ENCODE data around the gene ZNF609. TPM values are rescaled to one million over a fixed set of nuclear protein-coding genes. Genes with fewer than 3 reads are reported as not detected.

Gene ZNF609
- polyA plus RNA-seq, 1 donor from 2014 or later, result 11.8 TPM

DNA sequence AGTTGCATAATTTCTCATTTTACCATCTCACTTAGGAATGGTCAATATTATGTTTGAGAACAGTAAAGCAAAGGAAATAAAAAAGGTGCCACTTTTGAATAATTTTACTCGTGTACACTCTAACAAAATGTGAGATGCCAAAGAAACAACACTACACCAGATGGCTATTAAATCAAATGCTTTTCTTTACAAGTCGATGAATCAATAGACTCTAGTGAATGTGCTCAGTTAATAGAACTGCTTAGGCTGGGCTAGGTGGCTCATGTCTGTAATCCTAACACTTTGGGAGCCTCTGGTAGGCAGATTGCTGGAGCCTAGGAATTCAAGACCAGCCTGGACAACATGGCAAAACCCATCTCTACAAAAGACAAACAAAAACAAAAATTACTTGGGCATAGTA lies 87.9 kb downstream of the ZNF609 start:
- H3K27me3 ChIP-seq (ENCODE audit: insufficient read depth, low read depth, low read length), result no peaks in the 10 kb centered on the region
- no peaks in the 10 kb centered on the region for H3F3A ChIP-seq (ENCODE audit: insufficient read depth, low read length, poor library complexity, severe bottlenecking)
- no peaks in the 10 kb centered on the region for H3K9me3 ChIP-seq (ENCODE audit: low read length)
- H3K27ac ChIP-seq (ENCODE audit: low read length), result no peak overlapping the region
- peaks cover 87% of the 10 kb centered on the region for H3K79me2 ChIP-seq (replicated peaks; ENCODE audit: insufficient read depth, low read length)
- no peaks in the 10 kb centered on the region for H3K9me2 ChIP-seq (ENCODE audit: insufficient read depth, low read length)
- H3K4me2 ChIP-seq (ENCODE audit: low read length), result no peak overlapping the region
- TF ChIP-seq TAF1 (IDR thresholded peaks at IDR 0.05; ENCODE audit: low read depth) (no peak), REST (IDR thresholded peaks at IDR 0.05; ENCODE audit: borderline replicate concordance) (no peak), MXI1 (conservative IDR thresholded peaks at IDR 0.05; ENCODE audit: poor library complexity, severe bottlenecking) (no peak), SMC3 (conservative IDR thresholded peaks at IDR 0.05; ENCODE audit: poor library complexity) (no peak), EP300 (conservative IDR thresholded peaks at IDR 0.05; ENCODE audit: poor library complexity, severe bottlenecking) (no peak), EZH2 (IDR thresholded peaks at IDR 0.05; ENCODE audit: borderline replicate concordance, insufficient read depth, low read length, poor library complexity, severe bottlenecking) (no peak), POLR2AphosphoS5 (IDR thresholded peaks at IDR 0.05) (no peak), RAD21 (conservative IDR thresholded peaks at IDR 0.05) (no peak), CTCF (IDR thresholded peaks at IDR 0.05; ENCODE audit: poor library complexity, severe bottlenecking) (no peak)
- H4K20me1 ChIP-seq (ENCODE audit: insufficient read depth), result peaks cover 8% of the 10 kb centered on the region
- no peak overlapping the region for H3K9ac ChIP-seq (ENCODE audit: low read length)
- no peak overlapping the region for H2AFZ ChIP-seq (ENCODE audit: low read depth, low read length)
- H3K4me3 ChIP-seq (ENCODE audit: low read length), result no peak overlapping the region
- H3K36me3 ChIP-seq (ENCODE audit: insufficient read depth, low read length), result no peaks in the 10 kb centered on the region

- H3K79me2 ChIP-seq (replicated peaks; ENCODE audit: insufficient read depth, low read length), result peaks cover 80% of the 10 kb centered on the region
- H3K36me3 ChIP-seq (ENCODE audit: insufficient read depth, low read length), result no peaks in the 10 kb centered on the region
- no peak overlapping the region for H3K9ac ChIP-seq (ENCODE audit: low read length)
- no peak for TF ChIP-seq MXI1 (conservative IDR thresholded peaks at IDR 0.05; ENCODE audit: poor library complexity, severe bottlenecking)
- no peak for TF ChIP-seq EZH2 (IDR thresholded peaks at IDR 0.05; ENCODE audit: borderline replicate concordance, insufficient read depth, low read length, poor library complexity, severe bottlenecking)
- no peak for TF ChIP-seq REST (IDR thresholded peaks at IDR 0.05; ENCODE audit: borderline replicate concordance)
- TF ChIP-seq CTCF (IDR thresholded peaks at IDR 0.05; ENCODE audit: poor library complexity, severe bottlenecking), result no peak
- TF ChIP-seq TAF1 (IDR thresholded peaks at IDR 0.05; ENCODE audit: low read depth), result no peak
- no peak overlapping the region for H2AFZ ChIP-seq (ENCODE audit: low read depth, low read length)
- no peaks in the 10 kb centered on the region for H3K27me3 ChIP-seq (ENCODE audit: insufficient read depth, low read depth, low read length)
- peaks cover 8% of the 10 kb centered on the region for H4K20me1 ChIP-seq (ENCODE audit: insufficient read depth)
- no peak overlapping the region for H3K27ac ChIP-seq (ENCODE audit: low read length)
- H3K9me2 ChIP-seq (ENCODE audit: insufficient read depth, low read length), result no peaks in the 10 kb centered on the region
- H3K4me3 ChIP-seq (ENCODE audit: low read length), result no peak overlapping the region
- no peaks in the 10 kb centered on the region for H3F3A ChIP-seq (ENCODE audit: insufficient read depth, low read length, poor library complexity, severe bottlenecking)
- no peak overlapping the region for H3K4me2 ChIP-seq (ENCODE audit: low read length)
- H3K9me3 ChIP-seq (ENCODE audit: low read length), result no peaks in the 10 kb centered on the region
These were observed 89.5 kb downstream of the ZNF609 start for GRCh38 chr15:64549860-64550259.

Data from neural cell (in vitro differentiated cells).